Breast epithelium (tissue), 4 donors: ENCODE results near the gene KMO. TPM values are rescaled to one million over a fixed set of nuclear protein-coding genes. Genes with fewer than 3 reads are reported as not detected.

Source experiments
- DNase-seq, 2 donors: peaks; one replicate each; pipeline ENCODE4 v3.0.0-alpha.2; 2019; ENCODE audit warnings: low spot score in 2 of 2
- H3K27ac ChIP-seq, 2 donors: fragments of 200-600 bp; sonication (generic) in 1 of 2; one replicate each; pipeline ENCODE4 v1.5.1; 2016 to 2019; ENCODE audit warnings: mild to moderate bottlenecking in 1 of 2
- H3K27me3 ChIP-seq, 2 donors: fragments of 200-600 bp; sonication (generic) in 1 of 2; one replicate each; pipeline versions ENCODE4 v1.5.1 to v1.6.0; 2017 to 2019; ENCODE audit warnings: control low read depth in 1 of 2, mild to moderate bottlenecking in 1 of 2
- H3K36me3 ChIP-seq: fragments of 200-600 bp; one replicate; pipeline ENCODE4 v1.5.1; 2019
- H3K4me1 ChIP-seq, 2 donors: fragments of 200-600 bp; sonication (generic); one replicate each; pipeline ENCODE4 v1.5.1; 2016 to 2019; ENCODE audit warnings: control low read depth in 1 of 2
- H3K4me3 ChIP-seq, 3 donors: fragments of 200-600 bp; sonication (generic); 1 replicate in 2 of 3; 2 replicates in 1 of 3; pipeline ENCODE4 v1.5.1; 2016 to 2019; ENCODE audit warnings: mild to moderate bottlenecking in 3 of 3, moderate library complexity in 2 of 3
- H3K9me3 ChIP-seq, 2 donors: fragments of 200-600 bp; sonication (generic) in 1 of 2; one replicate each; pipeline ENCODE4 v1.5.1; 2016 to 2019; ENCODE audit warnings: control low read depth in 1 of 2
- POLR2A ChIP-seq: fragments of 450-650 bp; IDR thresholded peaks from one replicate; pipeline ENCODE4 v1.6.1; 2016; ENCODE audit warnings: antibody characterized with exemption, mild to moderate bottlenecking, moderate library complexity
- POLR2AphosphoS5 ChIP-seq, 3 donors: sonication (generic); formaldehyde crosslinking; IDR thresholded peaks; one replicate each; pipeline ENCODE4 v1.6.1; 2017; ENCODE audit warnings: antibody characterized with exemption in 3 of 3
- intact Hi-C: fragments of 100-400 bp; cut with DNase I; formaldehyde crosslinking; loops from one replicate; pipeline ENCODE4 v1.15.1; 2023; ENCODE audit warnings: low total_unique reads
- total RNA-seq, 3 donors: library from RNA; depleted of rRNA; stranded (reverse); fragments of >200 nt; gene quantifications; one replicate each; pipeline ENCODE4 v1.1.0, GENCODE V29; 2016
- TF ChIP-seq, protein P1 (sequence below), 3 donors: fragments of 450-650 bp; IDR thresholded peaks; one replicate each; pipeline ENCODE4 v1.5.1; 2016 to 2017; ENCODE audit warnings: antibody characterized with exemption in 3 of 3, mild to moderate bottlenecking in 3 of 3, moderate library complexity in 3 of 3

Gene KMO
- total RNA-seq, 3 donors from 2014 or later = 1.1 to 4.3 (median 1.9) TPM

GRCh38 chr1:241518476-241519307, 13.5 kb upstream of the KMO start:
- Histone ChIP-seq H3K4me3 (peak overlapping the region; percentile 67 to 88 (median 81)), H3K27ac (peak overlapping the region; percentile 74 to 86), H3K4me1 (no peaks in the 10 kb centered on the region), H3K9me3 (no peaks in the 10 kb centered on the region), H3K27me3 (peaks cover 0 to 3% of the 10 kb centered on the region in 2 donors), H3K36me3 (no peaks in the 10 kb centered on the region)
- DNase-seq = no peak
- intact Hi-C loops = no loop called here
- TF ChIP-seq POLR2AphosphoS5 (IDR thresholded peaks at IDR 0.05) (no peak), POLR2A (no peak)
- TF ChIP-seq, protein P1, sequence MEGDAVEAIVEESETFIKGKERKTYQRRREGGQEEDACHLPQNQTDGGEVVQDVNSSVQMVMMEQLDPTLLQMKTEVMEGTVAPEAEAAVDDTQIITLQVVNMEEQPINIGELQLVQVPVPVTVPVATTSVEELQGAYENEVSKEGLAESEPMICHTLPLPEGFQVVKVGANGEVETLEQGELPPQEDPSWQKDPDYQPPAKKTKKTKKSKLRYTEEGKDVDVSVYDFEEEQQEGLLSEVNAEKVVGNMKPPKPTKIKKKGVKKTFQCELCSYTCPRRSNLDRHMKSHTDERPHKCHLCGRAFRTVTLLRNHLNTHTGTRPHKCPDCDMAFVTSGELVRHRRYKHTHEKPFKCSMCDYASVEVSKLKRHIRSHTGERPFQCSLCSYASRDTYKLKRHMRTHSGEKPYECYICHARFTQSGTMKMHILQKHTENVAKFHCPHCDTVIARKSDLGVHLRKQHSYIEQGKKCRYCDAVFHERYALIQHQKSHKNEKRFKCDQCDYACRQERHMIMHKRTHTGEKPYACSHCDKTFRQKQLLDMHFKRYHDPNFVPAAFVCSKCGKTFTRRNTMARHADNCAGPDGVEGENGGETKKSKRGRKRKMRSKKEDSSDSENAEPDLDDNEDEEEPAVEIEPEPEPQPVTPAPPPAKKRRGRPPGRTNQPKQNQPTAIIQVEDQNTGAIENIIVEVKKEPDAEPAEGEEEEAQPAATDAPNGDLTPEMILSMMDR (IDR thresholded peaks at IDR 0.05) = no peak

GRCh38 chr1:241519308-241520079, 12.7 kb upstream of the KMO start, which contains the start of gene FH:
FH (minus strand) TSS chr1:241519755; CDS start chr1:241519722, 33 bp downstream.
- H3K36me3 ChIP-seq = no peaks in the 10 kb centered on the region
- no peaks in the 10 kb centered on the region for H3K9me3 ChIP-seq
- H3K27ac ChIP-seq = peak within 1 kb of the TSS; percentile 74 to 86
- H3K27me3 ChIP-seq = peaks cover 0 to 3% of the 10 kb centered on the region in 2 donors
- no peaks in the 10 kb centered on the region for H3K4me1 ChIP-seq
- TF ChIP-seq, protein P1 (IDR thresholded peaks at IDR 0.05) = no peak
- peak in 2 of 3 donors; percentile 70 to 74 for TF ChIP-seq POLR2AphosphoS5 (IDR thresholded peaks at IDR 0.05)
- peak; percentile 33 for TF ChIP-seq POLR2A
- peak within 1 kb of the TSS; percentile 67 to 88 (median 81) for H3K4me3 ChIP-seq
- intact Hi-C loops = no loop called here
- peak; percentile 93 to 96 for DNase-seq

DNA sequence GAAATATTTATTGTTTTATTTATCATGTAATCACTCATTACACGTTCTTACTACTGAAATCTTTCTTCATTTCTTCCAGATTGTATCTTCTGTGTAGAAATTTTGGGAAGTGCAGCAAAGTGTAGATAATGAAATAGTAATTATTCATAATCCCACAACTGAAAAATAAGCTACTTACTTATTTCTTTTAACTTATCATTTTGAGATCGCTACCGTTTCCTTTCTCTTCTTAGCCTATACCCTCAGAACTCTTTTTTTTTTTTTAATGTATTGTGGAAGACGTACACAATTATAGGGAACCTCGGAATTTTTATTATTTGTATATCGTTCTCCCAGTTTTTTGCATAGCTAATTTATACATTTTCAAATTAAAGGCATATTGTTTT, 12.1 kb upstream of the KMO start:
- Histone ChIP-seq H3K27ac (peak overlapping the region; percentile 50 to 54), H3K36me3 (no peaks in the 10 kb centered on the region), H3K4me3 (peak overlapping the region; percentile 67 to 88 (median 81)), H3K4me1 (no peaks in the 10 kb centered on the region), H3K27me3 (peaks cover 0 to 3% of the 10 kb centered on the region in 2 donors), H3K9me3 (no peaks in the 10 kb centered on the region)
- TF ChIP-seq POLR2AphosphoS5 (IDR thresholded peaks at IDR 0.05) (no peak), POLR2A (no peak)
- TF ChIP-seq, protein P1 (IDR thresholded peaks at IDR 0.05) = no peak
- intact Hi-C loops = no loop called here
- DNase-seq = no peak

- intact Hi-C loops = no loop called here
- Histone ChIP-seq H3K4me3 (no peak overlapping the region), H3K36me3 (no peaks in the 10 kb centered on the region), H3K27ac (no peak overlapping the region), H3K27me3 (peaks cover 0 to 3% of the 10 kb centered on the region in 2 donors), H3K4me1 (no peaks in the 10 kb centered on the region), H3K9me3 (no peaks in the 10 kb centered on the region)
- TF ChIP-seq POLR2AphosphoS5 (IDR thresholded peaks at IDR 0.05) (no peak), POLR2A (no peak)
- TF ChIP-seq, protein P1 (IDR thresholded peaks at IDR 0.05) = no peak
- DNase-seq = no peak
Observed at GRCh38 chr1:241521718-241522117, 10.5 kb upstream of the KMO start.
